ENCODE results near the gene LOXL3. TPM values are rescaled to one million over a fixed set of nuclear protein-coding genes. Genes with fewer than 3 reads are reported as not detected.

The LOXL3 gene
- total and polyA plus RNA-seq, 2 of the 8 experiments (the other 6 are each of a cell fraction or from before 2014, with no cell fraction given), result 22.4 to 27.2 TPM

DNA sequence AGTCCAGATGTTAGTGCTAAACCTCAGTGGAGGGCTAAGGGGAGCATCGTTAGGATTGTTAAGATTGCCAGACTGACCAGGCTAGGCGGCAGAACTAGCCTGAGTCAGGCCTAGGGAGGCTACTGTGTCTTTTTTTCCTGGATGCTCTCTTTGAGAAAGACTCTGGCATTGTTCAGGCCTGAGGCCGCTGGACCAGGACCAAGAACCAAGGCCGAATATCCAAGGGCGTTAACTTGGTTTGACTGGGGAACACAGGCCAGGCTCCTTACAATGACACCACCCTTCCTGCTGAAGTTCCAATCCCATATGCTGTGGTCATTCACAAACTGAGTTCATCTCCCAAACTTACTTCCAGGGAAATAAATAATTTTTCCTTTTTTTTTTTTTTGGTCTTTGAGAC is 13.5 kb downstream of the LOXL3 start (continued):
- TF ChIP-seq, protein P1, sequence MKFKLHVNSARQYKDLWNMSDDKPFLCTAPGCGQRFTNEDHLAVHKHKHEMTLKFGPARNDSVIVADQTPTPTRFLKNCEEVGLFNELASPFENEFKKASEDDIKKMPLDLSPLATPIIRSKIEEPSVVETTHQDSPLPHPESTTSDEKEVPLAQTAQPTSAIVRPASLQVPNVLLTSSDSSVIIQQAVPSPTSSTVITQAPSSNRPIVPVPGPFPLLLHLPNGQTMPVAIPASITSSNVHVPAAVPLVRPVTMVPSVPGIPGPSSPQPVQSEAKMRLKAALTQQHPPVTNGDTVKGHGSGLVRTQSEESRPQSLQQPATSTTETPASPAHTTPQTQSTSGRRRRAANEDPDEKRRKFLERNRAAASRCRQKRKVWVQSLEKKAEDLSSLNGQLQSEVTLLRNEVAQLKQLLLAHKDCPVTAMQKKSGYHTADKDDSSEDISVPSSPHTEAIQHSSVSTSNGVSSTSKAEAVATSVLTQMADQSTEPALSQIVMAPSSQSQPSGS (IDR thresholded peaks at IDR 0.05; ENCODE audit: low read length), result no peak
- TF ChIP-seq TEAD4 (IDR thresholded peaks at IDR 0.05; ENCODE audit: low read depth, low read length) (no peak), RXRA (IDR thresholded peaks at IDR 0.05; ENCODE audit: insufficient read depth, low read depth, low read length) (no peak), EGR1 (IDR thresholded peaks at IDR 0.05; ENCODE audit: borderline replicate concordance, low read depth, low read length) (no peak), SIX5 (IDR thresholded peaks at IDR 0.05; ENCODE audit: low read depth, low read length) (no peak)
